ENCODE data around the gene ACTL6B.
"Not testable (repeated sequence)": the region's sequence is repeated elsewhere in the genome, so short reads cannot be mapped to it uniquely, and the experiment has no call there.

Gene ACTL6B

GRCh38 chr7:100655908-100656674, at the start of gene ACTL6B:
TSS of gene ACTL6B (minus strand) at chr7:100656448. CDS start at chr7:100656354, 94 bp downstream.
- DNase-seq (ENCODE audit: low read depth, low spot score): no peak

- peak; percentile 64 for DNase-seq (ENCODE audit: low read depth, low spot score)
Measured at GRCh38 chr7:100705320-100705752, 49.1 kb upstream of the ACTL6B start.

GRCh38 chr7:100701089-100701488, 44.8 kb upstream of the ACTL6B start:
- not testable (repeated sequence) for DNase-seq (ENCODE audit: low read depth, low spot score)

- no peak for DNase-seq (ENCODE audit: low read depth, low spot score)
Measured at GRCh38 chr7:100699018-100699417, 42.8 kb upstream of the ACTL6B start.

GRCh38 chr7:100696123-100696521, 39.9 kb upstream of the ACTL6B start:
- DNase-seq (ENCODE audit: low read depth, low spot score): no peak

GRCh38 chr7:100694098-100694745, 38.0 kb upstream of the ACTL6B start, which contains the start of gene GIGYF1:
TSS of gene GIGYF1 (minus strand) at chr7:100694250. CDS start at chr7:100688238, 6,012 bp downstream.
- no peak for DNase-seq (ENCODE audit: low read depth, low spot score)

- no peak for DNase-seq (ENCODE audit: low read depth, low spot score)
Measured at GRCh38 chr7:100693312-100694097, 37.3 kb upstream of the ACTL6B start.

- no peak for DNase-seq (ENCODE audit: low read depth, low spot score)
Measured at GRCh38 chr7:100692578-100692961, 36.3 kb upstream of the ACTL6B start.

- DNase-seq (ENCODE audit: low read depth, low spot score): peak; percentile 70
Measured at GRCh38 chr7:100691676-100692577, 35.7 kb upstream of the ACTL6B start.

GRCh38 chr7:100689230-100690135, 33.2 kb upstream of the ACTL6B start:
- DNase-seq (ENCODE audit: low read depth, low spot score): no peak

GRCh38 chr7:100688326-100688860, 32.1 kb upstream of the ACTL6B start:
- DNase-seq (ENCODE audit: low read depth, low spot score): no peak

- DNase-seq (ENCODE audit: low read depth, low spot score): no peak
Measured at GRCh38 chr7:100687751-100688300, 31.6 kb upstream of the ACTL6B start.

- no peak for DNase-seq (ENCODE audit: low read depth, low spot score)
Measured at GRCh38 chr7:100687261-100687660, 31.0 kb upstream of the ACTL6B start.

- no peak for DNase-seq (ENCODE audit: low read depth, low spot score)
Measured at GRCh38 chr7:100686822-100687211, 30.6 kb upstream of the ACTL6B start.

GRCh38 chr7:100686201-100686821, 30.1 kb upstream of the ACTL6B start:
- DNase-seq (ENCODE audit: low read depth, low spot score): no peak

GRCh38 chr7:100685631-100686145, 29.4 kb upstream of the ACTL6B start:
- DNase-seq (ENCODE audit: low read depth, low spot score): no peak

- DNase-seq (ENCODE audit: low read depth, low spot score): no peak
Measured at GRCh38 chr7:100685049-100685605, 28.9 kb upstream of the ACTL6B start.

- DNase-seq (ENCODE audit: low read depth, low spot score): no peak
Measured at GRCh38 chr7:100684534-100685042, 28.3 kb upstream of the ACTL6B start.

Measured in activated naive CD8-positive, alpha-beta T cell treated with anti-CD3 and anti-CD28 coated beads, Interleukin-2, amount 50 U/mL, for 16 hours (primary cell).